RPMI8226 (cell line): ENCODE measurements around the gene SLC25A53.
"Not testable (repeated sequence)": the region's sequence is repeated elsewhere in the genome, so short reads cannot be mapped to it uniquely, and the experiment has no call there.

Source experiments
- DNase-seq: peaks from one replicate; pipeline ENCODE4 v3.0.0-alpha.2; 2015

Gene SLC25A53

GRCh38 chrX:104130808-104131207 is 26.0 kb downstream of the SLC25A53 start:
- no peak for DNase-seq

- DNase-seq: no peak
These were observed 30.0 kb downstream of the SLC25A53 start for GRCh38 chrX:104126856-104127255.

- no peak for DNase-seq
These were observed 34.0 kb downstream of the SLC25A53 start for GRCh38 chrX:104122829-104123228.

- no peak for DNase-seq
These were observed 38.0 kb downstream of the SLC25A53 start for GRCh38 chrX:104118765-104119164.

GRCh38 chrX:104117759-104118158 is 39.0 kb downstream of the SLC25A53 start:
- no peak for DNase-seq

- peak; percentile 74 for DNase-seq
These were observed 43.4 kb downstream of the SLC25A53 start for GRCh38 chrX:104113222-104113965.

GRCh38 chrX:104112326-104112951 is 44.4 kb downstream of the SLC25A53 start, which contains the start of gene ZCCHC18:
TSS of gene ZCCHC18 (plus strand) at chrX:104112523. CDS start at chrX:104114112, 1,589 bp downstream.
- DNase-seq: peak; percentile 36

- peak; percentile 10 for DNase-seq
These were observed 46.1 kb downstream of the SLC25A53 start for GRCh38 chrX:104110491-104111240.

GRCh38 chrX:104108955-104109354 is 47.9 kb downstream of the SLC25A53 start:
- no peak for DNase-seq

- no peak for DNase-seq
These were observed 51.2 kb downstream of the SLC25A53 start for GRCh38 chrX:104105330-104106262.

- no peak for DNase-seq
These were observed 52.1 kb downstream of the SLC25A53 start for GRCh38 chrX:104104676-104105075.

- DNase-seq: no peak
These were observed 57.9 kb downstream of the SLC25A53 start for GRCh38 chrX:104098919-104099318.

GRCh38 chrX:104098151-104098808 is 58.5 kb downstream of the SLC25A53 start:
- DNase-seq: peak; percentile 53

GRCh38 chrX:104085919-104086318 is 70.9 kb downstream of the SLC25A53 start:
- DNase-seq: no peak

GRCh38 chrX:104085477-104085876 is 71.3 kb downstream of the SLC25A53 start:
- DNase-seq: no peak

- DNase-seq: no peak
These were observed 72.1 kb downstream of the SLC25A53 start for GRCh38 chrX:104084534-104085277.

- no peak for DNase-seq
These were observed 72.7 kb downstream of the SLC25A53 start for GRCh38 chrX:104084063-104084462.

- DNase-seq: not testable (repeated sequence)
These were observed 79.0 kb downstream of the SLC25A53 start for GRCh38 chrX:104077854-104078253.

GRCh38 chrX:104075778-104076445 is 80.9 kb downstream of the SLC25A53 start, which contains the start of gene TMSB15C:
TSS of gene TMSB15C (minus strand) at chrX:104076236.
- DNase-seq: not testable (repeated sequence)

- DNase-seq: not testable (repeated sequence)
These were observed 94.2 kb downstream of the SLC25A53 start for GRCh38 chrX:104062636-104063035.
